Measurements from ENCODE around the gene ERBB3. TPM values are rescaled to one million over a fixed set of nuclear protein-coding genes. Genes with fewer than 3 reads are reported as not detected.

Gene ERBB3
- total RNA-seq, 1 donor, result 1.5 TPM

DNA sequence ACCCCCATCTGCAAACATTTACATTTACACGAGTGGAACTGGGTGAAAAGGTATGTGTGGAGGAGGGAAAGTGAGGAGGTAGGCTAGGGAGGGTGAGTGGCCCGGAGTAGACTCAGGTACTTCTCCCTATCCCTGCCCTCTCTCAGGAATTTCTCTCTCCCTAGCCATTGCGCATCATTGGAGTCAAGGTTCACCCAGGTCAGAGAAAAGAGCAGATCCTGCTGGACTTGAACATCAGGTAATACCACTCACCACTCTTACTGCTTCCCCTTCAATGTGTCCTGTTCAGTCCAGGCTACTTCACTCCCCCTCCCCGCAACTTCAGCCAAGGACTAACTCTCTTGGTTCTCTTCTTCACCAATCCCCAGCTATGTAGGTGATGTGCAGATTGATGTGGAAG is 50.9 kb downstream of the ERBB3 start:
- no peak for DNase-seq (ENCODE audit: low read depth)
- TF ChIP-seq, protein P1, sequence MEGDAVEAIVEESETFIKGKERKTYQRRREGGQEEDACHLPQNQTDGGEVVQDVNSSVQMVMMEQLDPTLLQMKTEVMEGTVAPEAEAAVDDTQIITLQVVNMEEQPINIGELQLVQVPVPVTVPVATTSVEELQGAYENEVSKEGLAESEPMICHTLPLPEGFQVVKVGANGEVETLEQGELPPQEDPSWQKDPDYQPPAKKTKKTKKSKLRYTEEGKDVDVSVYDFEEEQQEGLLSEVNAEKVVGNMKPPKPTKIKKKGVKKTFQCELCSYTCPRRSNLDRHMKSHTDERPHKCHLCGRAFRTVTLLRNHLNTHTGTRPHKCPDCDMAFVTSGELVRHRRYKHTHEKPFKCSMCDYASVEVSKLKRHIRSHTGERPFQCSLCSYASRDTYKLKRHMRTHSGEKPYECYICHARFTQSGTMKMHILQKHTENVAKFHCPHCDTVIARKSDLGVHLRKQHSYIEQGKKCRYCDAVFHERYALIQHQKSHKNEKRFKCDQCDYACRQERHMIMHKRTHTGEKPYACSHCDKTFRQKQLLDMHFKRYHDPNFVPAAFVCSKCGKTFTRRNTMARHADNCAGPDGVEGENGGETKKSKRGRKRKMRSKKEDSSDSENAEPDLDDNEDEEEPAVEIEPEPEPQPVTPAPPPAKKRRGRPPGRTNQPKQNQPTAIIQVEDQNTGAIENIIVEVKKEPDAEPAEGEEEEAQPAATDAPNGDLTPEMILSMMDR (IDR thresholded peaks at IDR 0.05; ENCODE audit: insufficient read depth, low read length), result no peak
- no peak overlapping the region for H3K4me3 ChIP-seq (ENCODE audit: low read depth, low read length)

DNA sequence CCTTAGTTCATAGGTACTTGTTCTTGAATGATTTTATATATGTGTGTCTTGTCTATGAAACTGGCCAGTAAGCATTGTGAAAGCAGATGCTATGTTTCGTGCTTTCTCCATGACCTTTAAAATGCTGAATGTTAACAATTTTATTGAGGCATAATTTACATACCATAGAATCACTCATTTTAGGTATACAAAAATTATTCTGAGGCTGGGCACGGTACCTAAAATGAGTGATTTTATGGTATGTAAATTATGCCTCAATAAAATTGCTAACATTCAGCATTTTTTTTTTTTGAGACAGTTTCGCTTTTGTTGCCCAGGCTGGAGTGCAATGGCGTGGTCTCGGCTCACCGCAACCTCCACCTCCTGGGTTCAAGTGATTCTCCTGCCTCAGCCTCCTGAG is 54.9 kb downstream of the ERBB3 start:
- TF ChIP-seq, protein P1 (IDR thresholded peaks at IDR 0.05; ENCODE audit: insufficient read depth, low read length), result no peak
- no peak for DNase-seq (ENCODE audit: low read depth)
- H3K4me3 ChIP-seq (ENCODE audit: low read depth, low read length), result no peak overlapping the region

DNA sequence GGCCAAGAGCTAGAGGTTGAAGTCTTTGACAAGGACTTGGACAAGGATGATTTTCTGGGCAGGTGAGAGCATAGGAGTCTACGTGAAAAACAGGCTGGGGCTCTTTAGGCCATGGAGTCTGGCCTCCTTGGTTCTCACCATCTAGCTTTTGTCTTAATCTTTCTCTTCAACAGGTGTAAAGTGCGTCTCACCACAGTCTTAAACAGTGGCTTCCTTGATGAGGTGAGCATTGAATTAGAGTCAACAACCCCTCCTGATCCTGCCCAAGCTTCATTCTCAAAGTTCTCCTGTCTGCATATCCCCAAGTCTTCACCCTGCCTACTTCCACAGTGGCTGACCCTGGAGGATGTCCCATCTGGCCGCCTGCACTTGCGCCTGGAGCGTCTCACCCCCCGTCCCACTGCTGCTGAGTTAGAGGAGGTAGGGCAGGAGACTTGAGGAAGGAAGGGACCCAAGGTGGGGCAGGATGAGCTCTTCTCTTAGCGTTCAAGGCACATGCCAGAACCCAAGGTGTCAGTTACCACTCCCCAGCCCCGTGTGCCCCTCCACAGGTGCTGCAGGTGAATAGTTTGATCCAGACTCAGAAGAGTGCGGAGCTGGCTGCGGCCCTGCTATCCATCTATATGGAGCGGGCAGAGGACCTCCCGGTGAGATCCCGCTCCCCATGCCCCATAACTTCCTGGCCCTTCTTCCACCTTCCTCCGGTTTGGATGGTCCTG is 58.0 kb downstream of the ERBB3 start:
- no peak overlapping the region for H3K4me3 ChIP-seq (ENCODE audit: low read depth, low read length)
- DNase-seq (ENCODE audit: low read depth), result no peak

DNA sequence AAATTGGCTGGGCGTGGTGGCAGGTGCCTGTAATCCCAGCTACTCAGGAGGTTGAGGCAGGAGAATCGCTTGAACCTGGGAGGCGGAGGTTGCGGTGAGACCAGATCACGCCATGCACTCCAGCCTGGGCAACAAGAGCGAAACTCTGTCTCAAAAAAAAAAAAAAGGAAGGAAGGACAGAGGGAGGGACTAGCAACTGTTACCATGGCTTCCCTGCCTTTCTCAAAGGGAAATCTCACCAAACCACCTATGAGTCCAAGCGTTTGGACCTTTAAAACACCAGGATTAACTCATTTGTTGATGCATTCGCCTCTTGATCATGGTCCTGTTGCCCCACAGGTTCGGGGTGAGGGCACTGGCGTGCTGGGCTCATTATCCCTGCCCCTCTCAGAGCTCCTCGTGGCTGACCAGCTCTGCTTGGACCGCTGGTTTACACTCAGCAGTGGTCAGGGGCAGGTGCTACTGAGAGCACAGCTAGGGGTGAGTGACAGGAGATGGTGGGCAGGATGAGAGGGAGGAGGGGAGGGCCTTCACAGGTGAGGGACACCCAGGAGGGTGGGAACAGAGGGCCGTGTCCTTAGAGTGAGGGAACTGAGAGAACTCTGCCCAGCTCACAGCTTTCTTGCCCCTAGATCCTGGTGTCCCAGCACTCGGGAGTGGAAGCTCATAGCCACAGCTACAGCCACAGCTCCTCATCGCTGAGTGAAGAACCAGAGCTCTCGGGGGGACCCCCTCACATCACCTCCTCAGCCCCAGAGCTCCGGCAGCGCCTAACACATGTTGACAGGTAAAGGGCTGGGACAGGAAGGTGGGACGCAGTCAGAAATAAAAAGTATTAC is 62.2 kb downstream of the ERBB3 start:
- DNase-seq (ENCODE audit: low read depth), result no peak
- TF ChIP-seq, protein P1 (IDR thresholded peaks at IDR 0.05; ENCODE audit: insufficient read depth, low read length), result no peak
- no peak overlapping the region for H3K4me3 ChIP-seq (ENCODE audit: low read depth, low read length)

More for the DNA sequence above, 58.0 kb downstream of the ERBB3 start:
- TF ChIP-seq, protein P1 (IDR thresholded peaks at IDR 0.05; ENCODE audit: insufficient read depth, low read length), result no peak

DNA sequence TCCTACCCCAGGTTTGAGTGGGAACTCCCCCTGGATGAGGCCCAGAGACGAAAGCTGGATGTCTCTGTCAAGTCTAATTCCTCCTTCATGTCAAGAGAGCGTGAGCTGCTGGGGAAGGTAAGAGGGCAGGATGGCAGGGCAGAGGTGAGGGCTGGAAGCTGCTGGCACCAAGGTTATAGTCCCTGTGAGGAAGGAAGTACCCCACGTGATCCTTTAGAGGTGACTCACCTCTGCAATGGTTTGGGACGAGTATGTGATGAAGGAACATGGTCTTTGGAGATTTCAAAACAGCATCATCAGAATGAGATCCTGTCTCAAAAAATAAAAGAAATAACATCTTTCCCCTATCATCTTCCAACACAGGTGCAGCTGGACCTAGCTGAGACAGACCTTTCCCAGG is 63.3 kb downstream of the ERBB3 start:
- TF ChIP-seq, protein P1 (IDR thresholded peaks at IDR 0.05; ENCODE audit: insufficient read depth, low read length), result no peak
- DNase-seq (ENCODE audit: low read depth), result no peak
- no peak overlapping the region for H3K4me3 ChIP-seq (ENCODE audit: low read depth, low read length)

DNA sequence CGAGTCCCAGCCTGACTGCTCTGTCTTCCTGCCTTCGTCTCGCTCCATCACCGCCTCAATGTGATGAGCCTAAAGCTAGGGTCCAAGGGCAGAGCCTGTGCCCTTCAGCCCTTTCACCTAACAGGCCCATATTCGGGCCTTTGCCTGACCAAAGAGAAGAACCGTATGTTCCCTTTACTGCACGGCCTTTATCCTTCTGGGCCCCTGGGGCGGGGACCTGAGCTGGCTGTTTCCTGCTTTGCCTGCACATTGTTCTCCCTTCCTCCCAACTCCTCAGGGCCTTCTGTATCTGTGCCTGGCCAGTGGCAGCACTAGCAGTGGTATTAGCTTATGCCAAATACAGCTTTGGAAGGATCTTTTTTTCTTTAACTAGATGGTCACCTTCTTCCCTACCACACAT is 63.9 kb downstream of the ERBB3 start:
- no peak overlapping the region for H3K4me3 ChIP-seq (ENCODE audit: low read depth, low read length)
- no peak for DNase-seq (ENCODE audit: low read depth)
- TF ChIP-seq, protein P1 (IDR thresholded peaks at IDR 0.05; ENCODE audit: insufficient read depth, low read length), result no peak
